ENCODE results near the gene VPS26B. TPM values are rescaled to one million over a fixed set of nuclear protein-coding genes. Genes with fewer than 3 reads are reported as not detected.

Gene VPS26B
- total and polyA plus RNA-seq, 9 of the 15 experiments (the other 6 are each of a cell fraction or from before 2014, with no cell fraction given), result 3.5 to 43.3 (median 27.4) TPM

- TF ChIP-seq ZNF592 (IDR thresholded peaks at IDR 0.05) (0 out of 2 replicates have a peak, but pooled peaks have one; percentile 56), PHF20 (IDR thresholded peaks at IDR 0.05; ENCODE audit: partially characterized antibody) (peak; percentile 73), POLR2B (IDR thresholded peaks at IDR 0.05; ENCODE audit: low read depth, partially characterized antibody) (peak; percentile 97), ZNF165 (CRISPR knock-in tag; IDR thresholded peaks at IDR 0.05; ENCODE audit: borderline replicate concordance) (no peak), BRD4 (IDR thresholded peaks at IDR 0.05) (no peak), SIX5 (IDR thresholded peaks at IDR 0.05; ENCODE audit: borderline replicate concordance in 1 of 2, insufficient read depth in 1 of 2, low read depth in 1 of 2, low read length in 2 of 2) (no peak), NR2C2 (CRISPR knock-in tag; IDR thresholded peaks at IDR 0.05) (peak; percentile 38; the same call in 1 of the 2 replicates), NR2C2 (tag; IDR thresholded peaks at IDR 0.05) (peak; percentile 98), CREB3 (tag; conservative IDR thresholded peaks at IDR 0.05; ENCODE audit: low read depth) (0 out of 2 replicates have a peak, but pooled peaks have one; percentile 22), E4F1 (CRISPR knock-in tag; IDR thresholded peaks at IDR 0.05; ENCODE audit: borderline replicate concordance) (no peak), UBTF (IDR thresholded peaks at IDR 0.05; ENCODE audit: borderline replicate concordance in 1 of 2, low read depth in 2 of 2, low read length in 2 of 2) (no peak), VEZF1 (CRISPR knock-in tag; IDR thresholded peaks at IDR 0.05) (peak; percentile 72), TAF9B (IDR thresholded peaks at IDR 0.05; ENCODE audit: partially characterized antibody) (no peak), FOXA1 (IDR thresholded peaks at IDR 0.05; ENCODE audit: borderline replicate concordance) (no peak)
These were observed at the start of gene VPS26B, which contains the start of gene NCAPD3 (continued) for GRCh38 chr11:134223836-134224709.

All from K562 (cell line).